ENCODE measurements around the gene RRAGC. TPM values are rescaled to one million over a fixed set of nuclear protein-coding genes. Genes with fewer than 3 reads are reported as not detected.

RRAGC gene
- polyA plus RNA-seq, 3 donors, result 6.6 to 10.4 (median 8.0) TPM

- Histone ChIP-seq H3K79me2 (ENCODE audit: insufficient read depth, low read length) (no peaks in the 10 kb centered on the region), H3K27ac (ENCODE audit: low read depth in 1 of 2, low read length in 2 of 2) (no peak overlapping the region), H4K20me1 (ENCODE audit: insufficient read depth, low read length) (no peaks in the 10 kb centered on the region), H3K36me3 (replicated peaks in 1 of 2; ENCODE audit: control insufficient read depth in 1 of 2, insufficient read depth in 2 of 2, low read length in 2 of 2) (no peaks in the 10 kb centered on the region), H3K27me3 (ENCODE audit: control insufficient read depth in 2 of 2, insufficient read depth in 2 of 2, low read length in 2 of 2) (peaks cover 31 to 48% of the 10 kb centered on the region in 2 donors), H3K9ac (ENCODE audit: insufficient read depth, low read length, poor library complexity, severe bottlenecking) (no peak overlapping the region), H3K9me3 (replicated peaks in 1 of 2; ENCODE audit: control insufficient read depth in 1 of 2, insufficient read depth in 1 of 2, low read length in 2 of 2) (peaks cover 14 to 23% of the 10 kb centered on the region in 2 donors), H3K4me2 (replicated peaks; ENCODE audit: extremely low read depth, low read length, poor library complexity, severe bottlenecking) (no peak overlapping the region), H3K4me1 (ENCODE audit: control insufficient read depth in 1 of 2, insufficient read depth in 2 of 2, low read length in 2 of 2) (peaks cover 15 to 18% of the 10 kb centered on the region in 2 donors), H3K4me3 (replicated peaks in 1 of 3; ENCODE audit: low read depth in 2 of 3, low read length in 3 of 3) (no peak overlapping the region), H2AFZ (ENCODE audit: insufficient read depth, low read depth, low read length, poor library complexity, severe bottlenecking) (no peak overlapping the region)
- Mint-ChIP-seq H3K27ac (no peak overlapping the region), H3K4me1 (peaks cover 29% of the 10 kb centered on the region), H3K9me3 (peaks cover 3 to 14% (median 13%) of the 10 kb centered on the region in 7 donors), H3K4me3 (no peak overlapping the region), H3K27me3 (ENCODE audit: low read depth in 3 of 3) (peaks cover 39 to 47% (median 47%) of the 10 kb centered on the region in 3 donors), H3K36me3 (peaks cover 0 to 10% of the 10 kb centered on the region in 2 donors)
- WGBS (ENCODE audit: insufficient coverage), result 100% methylated on average over 1 of the region's 2 CpGs
- intact Hi-C loops (cut with micrococcal nuclease), result no loop called here
- TF ChIP-seq CTCF (IDR thresholded peaks at IDR 0.05), result no peak
- DNase-seq, result no peak
These were observed 40.1 kb downstream of the RRAGC start for GRCh38 chr1:38819516-38819915.

GRCh38 chr1:38819040-38819439 lies 40.5 kb downstream of the RRAGC start:
- Histone ChIP-seq H3K27me3 (ENCODE audit: control insufficient read depth in 2 of 2, insufficient read depth in 2 of 2, low read length in 2 of 2) (peaks cover 36 to 53% of the 10 kb centered on the region in 2 donors), H3K27ac (ENCODE audit: low read depth in 1 of 2, low read length in 2 of 2) (no peak overlapping the region), H2AFZ (ENCODE audit: insufficient read depth, low read depth, low read length, poor library complexity, severe bottlenecking) (peak overlapping the region; percentile 77), H3K4me1 (ENCODE audit: control insufficient read depth in 1 of 2, insufficient read depth in 2 of 2, low read length in 2 of 2) (peaks cover 15 to 18% of the 10 kb centered on the region in 2 donors), H3K9me3 (replicated peaks in 1 of 2; ENCODE audit: control insufficient read depth in 1 of 2, insufficient read depth in 1 of 2, low read length in 2 of 2) (peaks cover 14 to 23% of the 10 kb centered on the region in 2 donors), H3K4me2 (replicated peaks; ENCODE audit: extremely low read depth, low read length, poor library complexity, severe bottlenecking) (peak overlapping the region; percentile 79), H3K4me3 (replicated peaks in 1 of 3; ENCODE audit: low read depth in 2 of 3, low read length in 3 of 3) (peak overlapping the region in 1 of 3 experiments; percentile 67), H3K36me3 (replicated peaks in 1 of 2; ENCODE audit: control insufficient read depth in 1 of 2, insufficient read depth in 2 of 2, low read length in 2 of 2) (no peaks in the 10 kb centered on the region), H3K9ac (ENCODE audit: insufficient read depth, low read length, poor library complexity, severe bottlenecking) (peak overlapping the region; percentile 24), H3K79me2 (ENCODE audit: insufficient read depth, low read length) (no peaks in the 10 kb centered on the region), H4K20me1 (ENCODE audit: insufficient read depth, low read length) (no peaks in the 10 kb centered on the region)
- intact Hi-C loops (cut with micrococcal nuclease), result no loop called here
- Mint-ChIP-seq H3K9me3 (peaks cover 3 to 16% (median 13%) of the 10 kb centered on the region in 7 donors), H3K27me3 (ENCODE audit: low read depth in 3 of 3) (peaks cover 44 to 51% (median 47%) of the 10 kb centered on the region in 3 donors), H3K4me1 (peaks cover 29% of the 10 kb centered on the region), H3K27ac (no peak overlapping the region), H3K4me3 (peak overlapping the region in 1 of 2 donors; percentile 74), H3K36me3 (peaks cover 0 to 10% of the 10 kb centered on the region in 2 donors)
- no CpG with 5 or more reads among the region's 10 CpGs for WGBS (ENCODE audit: insufficient coverage)
- no peak for TF ChIP-seq CTCF (IDR thresholded peaks at IDR 0.05)
- no peak for DNase-seq
